CD4-positive, alpha-beta T cell (primary cell): ENCODE measurements around the gene APBA2. TPM values are rescaled to one million over a fixed set of nuclear protein-coding genes. Genes with fewer than 3 reads are reported as not detected.

Source experiments
- ATAC-seq: fragments of 200-7000 bp; cut with Tn5 transposase; one replicate; pipeline ENCODE4 v1.10.0; 2022; ENCODE audit warnings: mild to moderate bottlenecking; ENCODE audit not compliant: poor library complexity
- CTCF ChIA-PET: fragments of 350-600 bp; sonication (Branson Sonifier 250); formaldehyde crosslinking; loops from one replicate; lab custom pipeline; 2021; ENCODE audit warnings: antibody characterized with exemption, inconsistent platforms; lab: Charles Lee
- POLR2A ChIA-PET: fragments of 350-600 bp; sonication (Branson Sonifier 250); formaldehyde crosslinking; loops from one replicate; lab custom pipeline; 2021; ENCODE audit warnings: antibody characterized with exemption, inconsistent platforms; lab: Charles Lee
- DNase-seq, 14 experiments: peaks; one replicate each; pipeline ENCODE4 v3.0.0-alpha.2; 2013 to 2020; ENCODE audit warnings: mixed read lengths in 2 of 14
- H3K27ac ChIP-seq, 2 donors: one replicate each; pipeline versions ENCODE4 v1.5.1 to v1.7.0; 2013; ENCODE audit warnings: low read length in 2 of 2, low read depth in 1 of 2, mild to moderate bottlenecking in 1 of 2
- H3K27me3 ChIP-seq, 2 experiments: 1 replicate in 1 of 2; 2 replicates in 1 of 2; pipeline versions ENCODE4 v1.6.1 to v1.7.0; 2013; ENCODE audit warnings: low read length in 2 of 2, control low read depth in 1 of 2, mild to moderate bottlenecking in 1 of 2, moderate library complexity in 1 of 2; ENCODE audit not compliant: insufficient read depth in 2 of 2, control insufficient read depth in 1 of 2
- H3K36me3 ChIP-seq: one replicate; pipeline ENCODE4 v1.6.1; 2013; ENCODE audit warnings: low read length, control low read depth; ENCODE audit not compliant: insufficient read depth
- H3K4me1 ChIP-seq: one replicate; pipeline ENCODE4 v1.6.1; 2013; ENCODE audit warnings: low read length, control low read depth; ENCODE audit not compliant: insufficient read depth
- H3K4me3 ChIP-seq: one replicate; pipeline ENCODE4 v1.5.1; 2013; ENCODE audit warnings: mild to moderate bottlenecking, low read length, moderate library complexity
- H3K9me3 ChIP-seq, 2 experiments: 1 replicate in 1 of 2; 2 replicates in 1 of 2; pipeline versions ENCODE4 v1.6.1 to v1.7.0; 2013; ENCODE audit warnings: low read length in 2 of 2, mild to moderate bottlenecking in 2 of 2, control low read depth in 1 of 2, moderate library complexity in 1 of 2; ENCODE audit not compliant: control insufficient read depth in 1 of 2, insufficient read depth in 1 of 2
- H3K27ac Mint-ChIP-seq: one replicate; pipeline ENCODE4 v1.8.0; 2020; ENCODE audit warnings: mixed read lengths
- H3K27me3 Mint-ChIP-seq: one replicate; pipeline ENCODE4 v1.8.0; 2021; ENCODE audit warnings: mixed read lengths
- H3K36me3 Mint-ChIP-seq: one replicate; pipeline ENCODE4 v1.8.0; 2021; ENCODE audit warnings: low read depth, mixed read lengths
- H3K4me1 Mint-ChIP-seq: one replicate; pipeline ENCODE4 v1.8.0; 2021; ENCODE audit warnings: low read depth, mixed read lengths
- H3K4me3 Mint-ChIP-seq: one replicate; pipeline ENCODE4 v1.8.0; 2020; ENCODE audit warnings: mild to moderate bottlenecking, mixed read lengths
- H3K9me3 Mint-ChIP-seq: one replicate; pipeline ENCODE4 v1.8.0; 2020; ENCODE audit warnings: mixed read lengths
- intact Hi-C, 2 experiments: fragments of 100-400 bp; cut with DNase I in 1 of 2; cut with micrococcal nuclease in 1 of 2; formaldehyde crosslinking; loops; one replicate each; pipeline versions ENCODE4 v1.15.1 to v1.9.0; 2023 to 2025; cut with DNase I, micrococcal nuclease
- total RNA-seq, 174 experiments: library from RNA in 2 of 174; stranded (reverse) in 2 of 174; gene quantifications; one replicate each; pipeline ENCODE4 v1.2.3 and lab custom pipeline; 2021 to 2026
- TF ChIP-seq, protein P1 (sequence below): fragments of 200-600 bp; IDR thresholded peaks from one replicate; pipeline ENCODE4 v1.8.0; 2022; ENCODE audit warnings: antibody characterized with exemption, mild to moderate bottlenecking

Gene APBA2
- total RNA-seq, 2 experiments from 2014 or later: 123 to 126 TPM

DNA sequence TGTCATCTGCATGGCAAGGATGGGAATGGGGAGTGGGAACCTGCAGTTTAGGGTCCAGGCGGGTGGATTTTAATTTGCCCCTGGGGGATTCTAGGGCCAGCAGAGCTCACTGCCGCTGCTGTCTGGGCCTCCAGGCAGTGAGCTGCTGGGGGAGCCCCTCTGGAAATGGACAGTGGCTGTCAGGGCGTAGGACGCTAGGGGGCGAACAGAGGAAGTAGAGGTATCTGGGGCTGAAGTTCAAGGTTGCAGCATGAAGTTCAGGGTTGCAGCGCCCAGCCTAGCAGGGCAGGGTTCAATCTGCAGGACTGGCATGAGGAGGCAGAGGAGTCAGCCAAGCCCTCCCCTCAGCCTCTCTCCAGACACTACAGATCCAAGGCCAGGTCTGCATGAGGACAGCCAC, 49.5 kb downstream of the APBA2 start:
- intact Hi-C loops: loop anchor here (2.0 to 5.0 kb wide), 3 partner anchors 39 to 48 kb away; partner anchors contain the start of gene APBA2 (in 1 of the 2)
- Mint-ChIP-seq H3K27ac (peak overlapping the region; percentile 93), H3K36me3 (peaks cover 32% of the 10 kb centered on the region), H3K4me3 (peak overlapping the region; percentile 63), H3K9me3 (no peaks in the 10 kb centered on the region), H3K27me3 (no peaks in the 10 kb centered on the region), H3K4me1 (peaks cover 75% of the 10 kb centered on the region)
- Histone ChIP-seq H3K36me3 (peaks cover 7% of the 10 kb centered on the region), H3K4me3 (no peak overlapping the region), H3K4me1 (peaks cover 73% of the 10 kb centered on the region), H3K9me3 (peaks cover 0 to 15% of the 10 kb centered on the region in 2 experiments), H3K27ac (no peak overlapping the region), H3K27me3 (no peaks in the 10 kb centered on the region)
- CTCF ChIA-PET: interaction anchor here (1.4 to 1.7 kb wide), 2 partner anchors 13 to 40 kb away, joined by 3 to 6 read pairs; no protein-coding TSS in a partner anchor
- TF ChIP-seq, protein P1, sequence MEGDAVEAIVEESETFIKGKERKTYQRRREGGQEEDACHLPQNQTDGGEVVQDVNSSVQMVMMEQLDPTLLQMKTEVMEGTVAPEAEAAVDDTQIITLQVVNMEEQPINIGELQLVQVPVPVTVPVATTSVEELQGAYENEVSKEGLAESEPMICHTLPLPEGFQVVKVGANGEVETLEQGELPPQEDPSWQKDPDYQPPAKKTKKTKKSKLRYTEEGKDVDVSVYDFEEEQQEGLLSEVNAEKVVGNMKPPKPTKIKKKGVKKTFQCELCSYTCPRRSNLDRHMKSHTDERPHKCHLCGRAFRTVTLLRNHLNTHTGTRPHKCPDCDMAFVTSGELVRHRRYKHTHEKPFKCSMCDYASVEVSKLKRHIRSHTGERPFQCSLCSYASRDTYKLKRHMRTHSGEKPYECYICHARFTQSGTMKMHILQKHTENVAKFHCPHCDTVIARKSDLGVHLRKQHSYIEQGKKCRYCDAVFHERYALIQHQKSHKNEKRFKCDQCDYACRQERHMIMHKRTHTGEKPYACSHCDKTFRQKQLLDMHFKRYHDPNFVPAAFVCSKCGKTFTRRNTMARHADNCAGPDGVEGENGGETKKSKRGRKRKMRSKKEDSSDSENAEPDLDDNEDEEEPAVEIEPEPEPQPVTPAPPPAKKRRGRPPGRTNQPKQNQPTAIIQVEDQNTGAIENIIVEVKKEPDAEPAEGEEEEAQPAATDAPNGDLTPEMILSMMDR: peak; percentile 58
- POLR2A ChIA-PET: interaction anchor here (1.0 kb wide), 1 partner anchor 39 kb away, joined by 4 read pairs; no protein-coding TSS in a partner anchor
- peak; percentile 32 for ATAC-seq
- DNase-seq: peak in 13 of 14 experiments; percentile 23 to 67 (median 49)

DNA sequence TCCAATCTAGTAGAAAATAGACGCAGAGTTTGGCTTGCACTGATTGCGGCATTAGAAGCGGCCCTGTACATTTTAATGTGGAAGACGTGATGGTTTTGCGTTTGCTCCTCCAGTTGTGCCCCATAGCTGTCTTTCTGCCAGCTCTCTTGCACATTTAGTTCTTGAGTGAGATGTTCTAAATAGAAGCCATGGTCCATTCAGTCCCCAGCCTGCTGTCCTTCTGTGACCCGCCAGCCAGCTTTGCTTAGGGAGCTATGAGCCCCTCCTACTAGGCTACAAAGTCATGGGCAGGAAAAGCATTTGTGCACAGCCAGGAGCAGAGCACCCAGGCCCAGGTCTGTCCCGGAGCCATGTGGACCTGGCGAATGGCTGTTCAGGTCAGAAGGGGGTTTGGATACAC, 50.3 kb downstream of the APBA2 start:
- H3K4me1 ChIP-seq: peaks cover 76% of the 10 kb centered on the region
- intact Hi-C loops: loop anchor here (5.0 kb wide), 2 partner anchors 41 to 49 kb away; partner anchors contain the start of gene APBA2 (in 1 of the 2)
- TF ChIP-seq, protein P1: no peak
- H3K36me3 ChIP-seq: peaks cover 4% of the 10 kb centered on the region
- H3K4me3 Mint-ChIP-seq: peak overlapping the region; percentile 63
- H3K9me3 Mint-ChIP-seq: no peaks in the 10 kb centered on the region
- ChIA-PET CTCF (interaction anchor here (1.4 to 1.7 kb wide), 2 partner anchors 12 to 39 kb away, joined by 3 to 6 read pairs; no protein-coding TSS in a partner anchor), POLR2A (no interaction called here)
- H3K27me3 ChIP-seq: no peaks in the 10 kb centered on the region
- ATAC-seq (no peak), DNase-seq (no peak)
- peaks cover 32% of the 10 kb centered on the region for H3K36me3 Mint-ChIP-seq
- peaks cover 81% of the 10 kb centered on the region for H3K4me1 Mint-ChIP-seq
- H3K9me3 ChIP-seq: peaks cover 0 to 13% of the 10 kb centered on the region in 2 experiments
- peak overlapping the region; percentile 93 for H3K27ac Mint-ChIP-seq
- H3K27me3 Mint-ChIP-seq: no peaks in the 10 kb centered on the region
- H3K4me3 ChIP-seq: no peak overlapping the region
- peak overlapping the region; percentile 32 to 34 for H3K27ac ChIP-seq

DNA sequence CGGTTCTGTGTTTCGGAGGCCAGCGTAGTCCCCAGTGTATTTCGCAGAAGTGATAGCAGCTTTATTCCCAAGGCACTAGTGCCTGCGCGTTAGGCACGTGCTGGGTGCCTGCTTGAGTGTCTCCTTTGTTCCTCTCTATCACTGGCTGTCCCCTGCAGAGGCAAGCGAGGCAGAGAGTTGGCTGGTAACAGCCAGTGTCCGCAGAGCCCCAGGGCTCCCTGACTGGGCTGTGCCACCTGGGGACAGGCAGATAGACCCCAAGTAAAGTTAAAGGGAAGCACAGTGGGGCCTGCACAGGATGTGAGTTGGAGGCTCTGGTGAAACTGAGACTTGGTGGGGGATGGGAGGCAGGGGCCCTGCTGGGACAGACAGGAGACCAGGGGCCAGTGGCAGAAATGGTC, 50.7 kb downstream of the APBA2 start:
- DNase-seq: no peak
- Histone ChIP-seq H3K36me3 (peaks cover 4% of the 10 kb centered on the region), H3K4me1 (peaks cover 80% of the 10 kb centered on the region), H3K4me3 (no peak overlapping the region), H3K27me3 (no peaks in the 10 kb centered on the region), H3K27ac (peak overlapping the region; percentile 32 to 34), H3K9me3 (peaks cover 0 to 9% of the 10 kb centered on the region in 2 experiments)
- TF ChIP-seq, protein P1: no peak
- peak overlapping the region; percentile 93 for H3K27ac Mint-ChIP-seq
- CTCF ChIA-PET: no interaction called here
- ATAC-seq: no peak
- H3K4me3 Mint-ChIP-seq: no peak overlapping the region
- H3K36me3 Mint-ChIP-seq: peaks cover 32% of the 10 kb centered on the region
- intact Hi-C loops: loop anchor here (5.0 kb wide), 2 partner anchors 41 to 49 kb away; partner anchors contain the start of gene APBA2 (in 1 of the 2)
- H3K27me3 Mint-ChIP-seq: no peaks in the 10 kb centered on the region
- H3K4me1 Mint-ChIP-seq: peaks cover 85% of the 10 kb centered on the region
- no peaks in the 10 kb centered on the region for H3K9me3 Mint-ChIP-seq
- POLR2A ChIA-PET: interaction anchor here (1.0 to 3.2 kb wide), 4 partner anchors 12 to 50 kb away, joined by 3 to 15 read pairs (median 8); partner anchors contain the start of gene APBA2
